ENCODE measurements around the gene NINL.

NINL gene

GRCh38 chr20:25487306-25487705 lies 98.0 kb downstream of the NINL start:
- H3K36me3 ChIP-seq (ENCODE audit: control insufficient read depth, insufficient read depth, low read length, severe bottlenecking): peaks cover 14% of the 10 kb centered on the region
- H3K27me3 ChIP-seq (replicated peaks; ENCODE audit: control insufficient read depth, insufficient read depth, low read length): no peaks in the 10 kb centered on the region
- no peak for DNase-seq (ENCODE audit: low read depth)
- H3K9ac ChIP-seq (ENCODE audit: low read length): no peak overlapping the region
- no peaks in the 10 kb centered on the region for H3K9me3 ChIP-seq (ENCODE audit: control insufficient read depth, low read length)
- no peak overlapping the region for H3K4me3 ChIP-seq (ENCODE audit: low read length)
- no peaks in the 10 kb centered on the region for H3K4me1 ChIP-seq (ENCODE audit: control insufficient read depth, insufficient read depth, low read length)

- Histone ChIP-seq H3K36me3 (ENCODE audit: control insufficient read depth, insufficient read depth, low read length, severe bottlenecking) (peaks cover 18% of the 10 kb centered on the region), H3K27me3 (replicated peaks; ENCODE audit: control insufficient read depth, insufficient read depth, low read length) (no peaks in the 10 kb centered on the region)
- no peak for DNase-seq (ENCODE audit: low read depth)
Measured at GRCh38 chr20:25486377-25486776, 99.0 kb downstream of the NINL start.

GRCh38 chr20:25485872-25486271 lies 99.5 kb downstream of the NINL start:
- Histone ChIP-seq H3K27me3 (replicated peaks; ENCODE audit: control insufficient read depth, insufficient read depth, low read length) (no peaks in the 10 kb centered on the region), H3K4me1 (ENCODE audit: control insufficient read depth, insufficient read depth, low read length) (no peaks in the 10 kb centered on the region), H3K4me3 (ENCODE audit: low read length) (no peak overlapping the region), H3K9ac (ENCODE audit: low read length) (no peak overlapping the region), H3K9me3 (ENCODE audit: control insufficient read depth, low read length) (no peaks in the 10 kb centered on the region), H3K36me3 (ENCODE audit: control insufficient read depth, insufficient read depth, low read length, severe bottlenecking) (peaks cover 22% of the 10 kb centered on the region)
- DNase-seq (ENCODE audit: low read depth): no peak

More at GRCh38 chr20:25486377-25486776, 99.0 kb downstream of the NINL start:
- H3K9ac ChIP-seq (ENCODE audit: low read length): no peak overlapping the region
- H3K4me3 ChIP-seq (ENCODE audit: low read length): no peak overlapping the region
- no peaks in the 10 kb centered on the region for H3K9me3 ChIP-seq (ENCODE audit: control insufficient read depth, low read length)
- H3K4me1 ChIP-seq (ENCODE audit: control insufficient read depth, insufficient read depth, low read length): no peaks in the 10 kb centered on the region

- no peak for DNase-seq (ENCODE audit: low read depth)
- peaks cover 26% of the 10 kb centered on the region for H3K36me3 ChIP-seq (ENCODE audit: control insufficient read depth, insufficient read depth, low read length, severe bottlenecking)
Measured at GRCh38 chr20:25484911-25485511, 100.3 kb downstream of the NINL start.

GRCh38 chr20:25484224-25484846 lies 101.0 kb downstream of the NINL start:
- no peak for DNase-seq (ENCODE audit: low read depth)
- H3K9me3 ChIP-seq (ENCODE audit: control insufficient read depth, low read length): no peaks in the 10 kb centered on the region
- H3K4me1 ChIP-seq (ENCODE audit: control insufficient read depth, insufficient read depth, low read length): no peaks in the 10 kb centered on the region
- no peak overlapping the region for H3K4me3 ChIP-seq (ENCODE audit: low read length)
- H3K9ac ChIP-seq (ENCODE audit: low read length): no peak overlapping the region
- H3K36me3 ChIP-seq (ENCODE audit: control insufficient read depth, insufficient read depth, low read length, severe bottlenecking): peaks cover 28% of the 10 kb centered on the region
- H3K27me3 ChIP-seq (replicated peaks; ENCODE audit: control insufficient read depth, insufficient read depth, low read length): no peaks in the 10 kb centered on the region

More at GRCh38 chr20:25484911-25485511, 100.3 kb downstream of the NINL start:
- Histone ChIP-seq H3K4me3 (ENCODE audit: low read length) (no peak overlapping the region), H3K27me3 (replicated peaks; ENCODE audit: control insufficient read depth, insufficient read depth, low read length) (no peaks in the 10 kb centered on the region), H3K9ac (ENCODE audit: low read length) (no peak overlapping the region), H3K9me3 (ENCODE audit: control insufficient read depth, low read length) (no peaks in the 10 kb centered on the region), H3K4me1 (ENCODE audit: control insufficient read depth, insufficient read depth, low read length) (no peaks in the 10 kb centered on the region)

- peaks cover 26% of the 10 kb centered on the region for H3K36me3 ChIP-seq (ENCODE audit: control insufficient read depth, insufficient read depth, low read length, severe bottlenecking)
- H3K27me3 ChIP-seq (replicated peaks; ENCODE audit: control insufficient read depth, insufficient read depth, low read length): no peaks in the 10 kb centered on the region
- H3K4me3 ChIP-seq (ENCODE audit: low read length): no peak overlapping the region
- DNase-seq (ENCODE audit: low read depth): no peak
- no peaks in the 10 kb centered on the region for H3K4me1 ChIP-seq (ENCODE audit: control insufficient read depth, insufficient read depth, low read length)
- no peaks in the 10 kb centered on the region for H3K9me3 ChIP-seq (ENCODE audit: control insufficient read depth, low read length)
- H3K9ac ChIP-seq (ENCODE audit: low read length): no peak overlapping the region
Measured at GRCh38 chr20:25483431-25484132, 101.7 kb downstream of the NINL start.

GRCh38 chr20:25481918-25482253 lies 103.4 kb downstream of the NINL start:
- Histone ChIP-seq H3K36me3 (ENCODE audit: control insufficient read depth, insufficient read depth, low read length, severe bottlenecking) (peaks cover 30% of the 10 kb centered on the region), H3K4me1 (ENCODE audit: control insufficient read depth, insufficient read depth, low read length) (no peaks in the 10 kb centered on the region), H3K4me3 (ENCODE audit: low read length) (no peak overlapping the region), H3K9me3 (ENCODE audit: control insufficient read depth, low read length) (no peaks in the 10 kb centered on the region), H3K27me3 (replicated peaks; ENCODE audit: control insufficient read depth, insufficient read depth, low read length) (no peaks in the 10 kb centered on the region), H3K9ac (ENCODE audit: low read length) (no peak overlapping the region)
- DNase-seq (ENCODE audit: low read depth): no peak

- Histone ChIP-seq H3K4me3 (ENCODE audit: low read length) (no peak overlapping the region), H3K9me3 (ENCODE audit: control insufficient read depth, low read length) (no peaks in the 10 kb centered on the region), H3K9ac (ENCODE audit: low read length) (no peak overlapping the region), H3K27me3 (replicated peaks; ENCODE audit: control insufficient read depth, insufficient read depth, low read length) (no peaks in the 10 kb centered on the region), H3K4me1 (ENCODE audit: control insufficient read depth, insufficient read depth, low read length) (no peaks in the 10 kb centered on the region), H3K36me3 (ENCODE audit: control insufficient read depth, insufficient read depth, low read length, severe bottlenecking) (peaks cover 30% of the 10 kb centered on the region)
- DNase-seq (ENCODE audit: low read depth): no peak
Measured at GRCh38 chr20:25481235-25481917, 104.0 kb downstream of the NINL start.

GRCh38 chr20:25480797-25481196 lies 104.5 kb downstream of the NINL start:
- no peak for DNase-seq (ENCODE audit: low read depth)
- Histone ChIP-seq H3K36me3 (ENCODE audit: control insufficient read depth, insufficient read depth, low read length, severe bottlenecking) (peaks cover 31% of the 10 kb centered on the region), H3K4me3 (ENCODE audit: low read length) (no peak overlapping the region), H3K9ac (ENCODE audit: low read length) (no peak overlapping the region), H3K27me3 (replicated peaks; ENCODE audit: control insufficient read depth, insufficient read depth, low read length) (no peaks in the 10 kb centered on the region), H3K9me3 (ENCODE audit: control insufficient read depth, low read length) (no peaks in the 10 kb centered on the region), H3K4me1 (ENCODE audit: control insufficient read depth, insufficient read depth, low read length) (no peaks in the 10 kb centered on the region)

- H3K4me3 ChIP-seq (ENCODE audit: low read length): no peak overlapping the region
- peaks cover 33% of the 10 kb centered on the region for H3K36me3 ChIP-seq (ENCODE audit: control insufficient read depth, insufficient read depth, low read length, severe bottlenecking)
- no peak for DNase-seq (ENCODE audit: low read depth)
- no peaks in the 10 kb centered on the region for H3K4me1 ChIP-seq (ENCODE audit: control insufficient read depth, insufficient read depth, low read length)
- no peaks in the 10 kb centered on the region for H3K9me3 ChIP-seq (ENCODE audit: control insufficient read depth, low read length)
- H3K9ac ChIP-seq (ENCODE audit: low read length): no peak overlapping the region
- H3K27me3 ChIP-seq (replicated peaks; ENCODE audit: control insufficient read depth, insufficient read depth, low read length): no peaks in the 10 kb centered on the region
Measured at GRCh38 chr20:25480156-25480555, 105.2 kb downstream of the NINL start.

- Histone ChIP-seq H3K4me1 (ENCODE audit: control insufficient read depth, insufficient read depth, low read length) (no peaks in the 10 kb centered on the region), H3K27me3 (replicated peaks; ENCODE audit: control insufficient read depth, insufficient read depth, low read length) (no peaks in the 10 kb centered on the region), H3K36me3 (ENCODE audit: control insufficient read depth, insufficient read depth, low read length, severe bottlenecking) (peaks cover 31% of the 10 kb centered on the region), H3K4me3 (ENCODE audit: low read length) (no peak overlapping the region), H3K9me3 (ENCODE audit: control insufficient read depth, low read length) (no peaks in the 10 kb centered on the region), H3K9ac (ENCODE audit: low read length) (no peak overlapping the region)
- DNase-seq (ENCODE audit: low read depth): no peak
Measured at GRCh38 chr20:25479638-25480037, 105.7 kb downstream of the NINL start.
